MM.1S (cell line): ENCODE results near the gene GZMM.

Source experiments
- CTCF ChIP-seq: fragments of 300-600 bp; sonication (generic); IDR thresholded peaks from 2 replicates; pipeline ENCODE4 v1.5.1; 2016; ENCODE audit warnings: antibody characterized with exemption, low read length, mixed read lengths
- EZH2 ChIP-seq: fragments of 300-600 bp; sonication (generic); optimal IDR thresholded peaks from 2 replicates; pipeline ENCODE3; 2017; ENCODE audit warnings: low read depth, mild to moderate bottlenecking, antibody characterized with exemption, low read length, mixed read lengths

GRCh38 chr19:524062-524674, 19.7 kb upstream of the GZMM start:
- TF ChIP-seq CTCF: no peak
- no peak for TF ChIP-seq EZH2
